Umbilical cord (tissue), 2 donors: ENCODE results near the gene RPTOR. TPM values are rescaled to one million over a fixed set of nuclear protein-coding genes. Genes with fewer than 3 reads are reported as not detected.

ENCODE experiments used
- DNase-seq: peaks from one replicate; pipeline ENCODE4 v3.0.0-alpha.2; 2015; ENCODE audit warnings: low spot score
- total RNA-seq: library from RNA; depleted of rRNA; stranded (reverse); fragments of >200 nt; gene quantifications from one replicate; pipeline ENCODE4 v1.2.3, GENCODE V29; 2014; ENCODE audit warnings: low replicate concordance; ENCODE audit not compliant: insufficient read depth

RPTOR gene
- total RNA-seq, 1 donor from 2014 or later, result 19.7 TPM

- no peak for DNase-seq
Observed at GRCh38 chr17:80844418-80844990, 299.9 kb downstream of the RPTOR start.

- DNase-seq, result no peak
Observed at GRCh38 chr17:80845069-80845862, 300.6 kb downstream of the RPTOR start.

GRCh38 chr17:80845863-80846671, 301.4 kb downstream of the RPTOR start:
- DNase-seq, result no peak

GRCh38 chr17:80846932-80847331, 302.3 kb downstream of the RPTOR start:
- DNase-seq, result no peak

GRCh38 chr17:80847496-80848230, 303.0 kb downstream of the RPTOR start:
- DNase-seq, result no peak

- no peak for DNase-seq
Observed at GRCh38 chr17:80848449-80849102, 303.9 kb downstream of the RPTOR start.

GRCh38 chr17:80849119-80849518, 304.5 kb downstream of the RPTOR start:
- DNase-seq, result no peak

GRCh38 chr17:80850109-80850508, 305.5 kb downstream of the RPTOR start:
- no peak for DNase-seq

GRCh38 chr17:80850817-80851216, 306.2 kb downstream of the RPTOR start:
- no peak for DNase-seq

GRCh38 chr17:80851277-80851925, 306.8 kb downstream of the RPTOR start:
- DNase-seq, result no peak

GRCh38 chr17:80852476-80853015, 307.9 kb downstream of the RPTOR start:
- DNase-seq, result no peak

- DNase-seq, result no peak
Observed at GRCh38 chr17:80853076-80853475, 308.4 kb downstream of the RPTOR start.

- no peak for DNase-seq
Observed at GRCh38 chr17:80854220-80854619, 309.6 kb downstream of the RPTOR start.

- DNase-seq, result no peak
Observed at GRCh38 chr17:80855196-80855947, 310.7 kb downstream of the RPTOR start.

GRCh38 chr17:80855948-80856862, 311.6 kb downstream of the RPTOR start:
- DNase-seq, result peak; percentile 35

GRCh38 chr17:80856863-80857755, 312.5 kb downstream of the RPTOR start:
- no peak for DNase-seq

GRCh38 chr17:80857756-80858171, 313.1 kb downstream of the RPTOR start:
- no peak for DNase-seq
